Neural progenitor cell (in vitro differentiated cells): ENCODE results near the gene H6PD. TPM values are rescaled to one million over a fixed set of nuclear protein-coding genes. Genes with fewer than 3 reads are reported as not detected.

ENCODE experiments used
- DNase-seq: peaks from one replicate; pipeline ENCODE4 v3.0.0-alpha.2; 2016; ENCODE audit warnings: low spot score
- H2AFZ ChIP-seq: fragments of 200-600 bp; sonication (generic); replicated peaks from 2 replicates; pipeline ENCODE4 v1.6.1; 2016; ENCODE audit warnings: antibody characterized with exemption
- H3F3A ChIP-seq: fragments of 200-600 bp; sonication (generic); 2 replicates; pipeline ENCODE4 v1.6.1; 2016; ENCODE audit warnings: antibody characterized with exemption, low read depth
- H3K27ac ChIP-seq: fragments of 200-600 bp; sonication (generic); 2 replicates; pipeline ENCODE4 v1.5.1; 2016; ENCODE audit warnings: mild to moderate bottlenecking
- H3K27me3 ChIP-seq: fragments of 200-600 bp; sonication (generic); 2 replicates; pipeline ENCODE4 v1.6.1; 2016; ENCODE audit warnings: mild to moderate bottlenecking, moderate library complexity
- H3K36me3 ChIP-seq: fragments of 200-600 bp; sonication (generic); 2 replicates; pipeline ENCODE4 v1.5.1; 2016
- H3K4me1 ChIP-seq: fragments of 200-600 bp; sonication (generic); 2 replicates; pipeline ENCODE4 v1.6.1; 2016; ENCODE audit warnings: mixed run types
- H3K4me2 ChIP-seq: fragments of 200-600 bp; sonication (generic); 2 replicates; pipeline ENCODE4 v1.6.1; 2016
- H3K4me3 ChIP-seq: fragments of 200-600 bp; sonication (generic); 2 replicates; pipeline ENCODE4 v1.5.1; 2016
- H3K79me2 ChIP-seq: fragments of 200-600 bp; sonication (generic); 2 replicates; pipeline ENCODE4 v1.6.1; 2016; ENCODE audit warnings: low read depth
- H3K9ac ChIP-seq: fragments of 200-600 bp; sonication (generic); 2 replicates; pipeline ENCODE4 v1.6.1; 2016
- H3K9me3 ChIP-seq: fragments of 200-600 bp; sonication (generic); 2 replicates; pipeline ENCODE4 v1.5.1; 2016; ENCODE audit warnings: low read depth
- H4K20me1 ChIP-seq: fragments of 200-600 bp; sonication (generic); 2 replicates; pipeline ENCODE4 v1.6.1; 2016; ENCODE audit warnings: low read depth
- H3K27ac Mint-ChIP-seq: 3 replicates; pipeline ENCODE4 v1.8.0; 2021; ENCODE audit warnings: mixed read lengths
- H3K27me3 Mint-ChIP-seq: 2 replicates; pipeline ENCODE4 v1.8.0; 2022; ENCODE audit warnings: low read depth, mild to moderate bottlenecking, inconsistent platforms, moderate library complexity, mixed read lengths; ENCODE audit not compliant: insufficient read depth
- H3K36me3 Mint-ChIP-seq: 3 replicates; pipeline ENCODE4 v1.8.0; 2021; ENCODE audit warnings: mixed read lengths
- H3K4me1 Mint-ChIP-seq: 3 replicates; pipeline ENCODE4 v1.8.0; 2021; ENCODE audit warnings: mixed read lengths
- H3K4me3 Mint-ChIP-seq: 3 replicates; pipeline ENCODE4 v1.8.0; 2021; ENCODE audit warnings: mild to moderate bottlenecking, moderate library complexity, mixed read lengths
- H3K9me3 Mint-ChIP-seq: 3 replicates; pipeline ENCODE4 v1.8.0; 2020; ENCODE audit warnings: mixed read lengths
- CTCF ChIP-seq: fragments of 200-600 bp; sonication (generic); IDR thresholded peaks from 2 replicates; pipeline ENCODE4 v1.5.1; 2017; ENCODE audit warnings: antibody characterized with exemption, mild to moderate bottlenecking
- EZH2 ChIP-seq: fragments of 200-600 bp; sonication (generic); IDR thresholded peaks from 2 replicates; pipeline ENCODE4 v1.6.1; 2017; ENCODE audit warnings: antibody characterized with exemption, mild to moderate bottlenecking, moderate library complexity
- EZH2phosphoT487 ChIP-seq: fragments of 200-600 bp; sonication (generic); IDR thresholded peaks from 2 replicates; pipeline ENCODE4 v1.6.1; 2017; ENCODE audit warnings: antibody characterized with exemption
- total RNA-seq: library from RNA; depleted of rRNA; stranded (reverse); fragments of >200 nt; gene quantifications from 2 replicates; pipeline ENCODE4 v1.2.3, GENCODE V29; 2015; ENCODE audit warnings: low replicate concordance

Gene H6PD
- total RNA-seq, 1 donor from 2014 or later = 6.0 TPM

- H3K4me2 ChIP-seq = no peak overlapping the region
- no peak overlapping the region for H3K4me3 ChIP-seq
- no peaks in the 10 kb centered on the region for H3K9me3 Mint-ChIP-seq
- H3K4me1 ChIP-seq = peaks cover 7% of the 10 kb centered on the region
- TF ChIP-seq EZH2phosphoT487 = no peak
- TF ChIP-seq EZH2 = no peak
- TF ChIP-seq CTCF = no peak
- no peak overlapping the region for H3K9ac ChIP-seq
- H2AFZ ChIP-seq = no peak overlapping the region
- peak overlapping the region; percentile 78 for H3K4me3 Mint-ChIP-seq
- no peaks in the 10 kb centered on the region for H4K20me1 ChIP-seq
- H3F3A ChIP-seq = peaks cover 24% of the 10 kb centered on the region
- H3K27me3 Mint-ChIP-seq = peaks cover 8% of the 10 kb centered on the region
- DNase-seq = no peak
- H3K79me2 ChIP-seq = no peaks in the 10 kb centered on the region
- no peaks in the 10 kb centered on the region for H3K36me3 ChIP-seq
- peak overlapping the region; percentile 21 for H3K27ac Mint-ChIP-seq
- no peaks in the 10 kb centered on the region for H3K27me3 ChIP-seq
- H3K36me3 Mint-ChIP-seq = peaks cover 6% of the 10 kb centered on the region
- peaks cover 20% of the 10 kb centered on the region for H3K4me1 Mint-ChIP-seq
- no peaks in the 10 kb centered on the region for H3K9me3 ChIP-seq
- H3K27ac ChIP-seq = no peak overlapping the region
These were observed 1.2 kb upstream of the H6PD start for GRCh38 chr1:9233241-9233941.

GRCh38 chr1:9233942-9234222 lies 692 bp upstream of the H6PD start:
- H3K79me2 ChIP-seq = no peaks in the 10 kb centered on the region
- peaks cover 6% of the 10 kb centered on the region for H3K36me3 Mint-ChIP-seq
- H3F3A ChIP-seq = peaks cover 24% of the 10 kb centered on the region
- peak overlapping the region; percentile 70 for H3K4me2 ChIP-seq
- peak overlapping the region; percentile 72 for H3K4me3 ChIP-seq
- H3K27me3 Mint-ChIP-seq = peaks cover 8% of the 10 kb centered on the region
- peaks cover 20% of the 10 kb centered on the region for H3K4me1 Mint-ChIP-seq
- H3K9ac ChIP-seq = no peak overlapping the region
- H3K36me3 ChIP-seq = no peaks in the 10 kb centered on the region
- H3K9me3 Mint-ChIP-seq = no peaks in the 10 kb centered on the region
- TF ChIP-seq EZH2 = no peak
- no peak for TF ChIP-seq EZH2phosphoT487
- TF ChIP-seq CTCF = no peak
- H3K27ac Mint-ChIP-seq = no peak overlapping the region
- peak overlapping the region; percentile 90 for H3K4me3 Mint-ChIP-seq
- H3K27ac ChIP-seq = no peak overlapping the region
- peaks cover 7% of the 10 kb centered on the region for H3K4me1 ChIP-seq
- no peaks in the 10 kb centered on the region for H3K9me3 ChIP-seq
- DNase-seq = no peak
- peak overlapping the region; percentile 93 for H2AFZ ChIP-seq
- H3K27me3 ChIP-seq = no peaks in the 10 kb centered on the region
- no peaks in the 10 kb centered on the region for H4K20me1 ChIP-seq

GRCh38 chr1:9235096-9235459 lies 504 bp downstream of the H6PD start:
- Histone ChIP-seq H3K27ac (no peak overlapping the region), H3K27me3 (no peaks in the 10 kb centered on the region), H3K79me2 (no peaks in the 10 kb centered on the region), H3K36me3 (no peaks in the 10 kb centered on the region), H4K20me1 (no peaks in the 10 kb centered on the region), H3K4me1 (peaks cover 7% of the 10 kb centered on the region), H3K9ac (peak overlapping the region; percentile 81), H3K4me2 (peak overlapping the region; percentile 99), H3F3A (peaks cover 24% of the 10 kb centered on the region), H3K4me3 (peak overlapping the region; percentile 72), H2AFZ (peak overlapping the region; percentile 97), H3K9me3 (no peaks in the 10 kb centered on the region)
- H3K36me3 Mint-ChIP-seq = peaks cover 6% of the 10 kb centered on the region
- peak overlapping the region; percentile 97 for H3K27ac Mint-ChIP-seq
- no peak for TF ChIP-seq EZH2
- TF ChIP-seq EZH2phosphoT487 = no peak
- TF ChIP-seq CTCF = no peak
- peaks cover 8% of the 10 kb centered on the region for H3K27me3 Mint-ChIP-seq
- peak overlapping the region; percentile 94 for H3K4me3 Mint-ChIP-seq
- H3K4me1 Mint-ChIP-seq = peaks cover 31% of the 10 kb centered on the region
- DNase-seq = no peak
- no peaks in the 10 kb centered on the region for H3K9me3 Mint-ChIP-seq
